B cell (primary cell): ENCODE results near the gene VGLL1. TPM values are rescaled to one million over a fixed set of nuclear protein-coding genes. Genes with fewer than 3 reads are reported as not detected.

Source experiments
- ATAC-seq: fragments of 200-7000 bp; cut with Tn5 transposase; one replicate; pipeline ENCODE4 v1.10.0; 2021; ENCODE audit warnings: low read depth, mild to moderate bottlenecking, moderate number of reproducible peaks, moderate library complexity
- CTCF ChIA-PET: fragments of 350-600 bp; sonication (Branson Sonifier 250); formaldehyde crosslinking; loops from one replicate; lab custom pipeline; 2021; ENCODE audit warnings: antibody characterized with exemption, inconsistent platforms; lab: Charles Lee
- POLR2A ChIA-PET: fragments of 350-600 bp; sonication (Branson Sonifier 250); formaldehyde crosslinking; loops from one replicate; lab custom pipeline; 2021; ENCODE audit warnings: antibody characterized with exemption; lab: Charles Lee
- DNase-seq: peaks from one replicate; pipeline ENCODE4 v3.0.0; 2013
- H2AFZ ChIP-seq: 2 replicates; pipeline ENCODE4 v1.6.1; 2012; ENCODE audit warnings: mild to moderate bottlenecking, low read depth, low read length; ENCODE audit not compliant: insufficient read depth, poor library complexity, severe bottlenecking
- H3K27ac ChIP-seq, 2 donors: 1 replicate in 1 of 2; 2 replicates in 1 of 2; pipeline ENCODE4 v1.5.1; 2012 to 2013; ENCODE audit warnings: low read length in 2 of 2, mild to moderate bottlenecking in 2 of 2, moderate library complexity in 1 of 2
- H3K27me3 ChIP-seq, 4 experiments: fragments of 200-600 bp in 1 of 4; sonication (generic) in 1 of 4; replicated peaks in 1 of 4; 1 replicate in 2 of 4; 2 replicates in 2 of 4; pipeline versions ENCODE4 v1.6.1 to v1.7.0; 2013 to 2016; ENCODE audit warnings: low read length in 3 of 4, mild to moderate bottlenecking in 2 of 4, mixed read lengths in 1 of 4, moderate library complexity in 1 of 4; ENCODE audit not compliant: insufficient read depth in 4 of 4, control insufficient read depth in 3 of 4; ENCODE audit errors: control extremely low read depth in 1 of 4
- H3K36me3 ChIP-seq, 2 experiments: replicated peaks in 1 of 2; 1 replicate in 1 of 2; 2 replicates in 1 of 2; pipeline versions ENCODE4 v1.6.1 to v1.7.1; 2013; ENCODE audit warnings: low read length in 1 of 2; ENCODE audit not compliant: insufficient read depth in 2 of 2, control insufficient read depth in 1 of 2; ENCODE audit errors: control extremely low read depth in 1 of 2, extremely low read depth in 1 of 2
- H3K4me1 ChIP-seq, 2 donors: fragments of 200-600 bp in 1 of 2; sonication (generic) in 1 of 2; 1 replicate in 1 of 2; 2 replicates in 1 of 2; pipeline versions ENCODE4 v1.5.1 to v1.6.1; 2013 to 2017; ENCODE audit warnings: low read length in 2 of 2; ENCODE audit not compliant: control insufficient read depth in 2 of 2, insufficient read depth in 2 of 2
- H3K4me2 ChIP-seq: replicated peaks from 2 replicates; pipeline ENCODE3; 2012; ENCODE audit warnings: mild to moderate bottlenecking, low read depth, low read length; ENCODE audit not compliant: poor library complexity, severe bottlenecking
- H3K4me3 ChIP-seq, 5 experiments: fragments of 200-600 bp in 1 of 5; sonication (generic) in 1 of 5; 1 replicate in 3 of 5; 2 replicates in 2 of 5; pipeline versions ENCODE4 v1.5.1 to v1.7.0; 2011 to 2016; ENCODE audit warnings: low read length in 4 of 5, mild to moderate bottlenecking in 4 of 5, low read depth in 2 of 5, control low read depth in 1 of 5, moderate library complexity in 1 of 5; ENCODE audit not compliant: insufficient read depth in 1 of 5; ENCODE audit errors: control extremely low read depth in 1 of 5, extremely low read depth in 1 of 5
- H3K79me2 ChIP-seq: fragments of 200-600 bp; sonication (generic); one replicate; pipeline ENCODE4 v1.6.0; 2016; ENCODE audit warnings: low read length; ENCODE audit not compliant: control insufficient read depth, insufficient read depth
- H3K9ac ChIP-seq: fragments of 200-600 bp; sonication (generic); 2 replicates; pipeline ENCODE4 v1.6.1; 2017; ENCODE audit warnings: mild to moderate bottlenecking, low read length, moderate library complexity
- H3K9me3 ChIP-seq, 3 donors: one replicate each; pipeline versions ENCODE4 v1.6.1 to v1.7.1; 2013; ENCODE audit warnings: low read length in 2 of 3; ENCODE audit not compliant: control insufficient read depth in 2 of 3, insufficient read depth in 1 of 3; ENCODE audit errors: control extremely low read depth in 1 of 3
- H4K20me1 ChIP-seq: 2 replicates; pipeline ENCODE4 v1.6.0; 2012; ENCODE audit warnings: mild to moderate bottlenecking, low read length; ENCODE audit not compliant: insufficient read depth, control insufficient read depth, poor library complexity, severe bottlenecking
- H3K27ac Mint-ChIP-seq: one replicate; pipeline ENCODE4 v1.8.0; 2021; ENCODE audit warnings: mixed read lengths
- H3K27me3 Mint-ChIP-seq: one replicate; pipeline ENCODE4 v1.8.0; 2021; ENCODE audit warnings: mixed read lengths
- H3K4me1 Mint-ChIP-seq: one replicate; pipeline ENCODE4 v1.8.0; 2021; ENCODE audit warnings: mixed read lengths
- H3K4me3 Mint-ChIP-seq: one replicate; pipeline ENCODE4 v1.8.0; 2021; ENCODE audit warnings: mixed read lengths
- H3K9me3 Mint-ChIP-seq: one replicate; pipeline ENCODE4 v1.8.0; 2022; ENCODE audit warnings: mixed read lengths; ENCODE audit not compliant: insufficient read depth
- CTCF ChIP-seq: fragments of 200-600 bp; IDR thresholded peaks from one replicate; pipeline ENCODE4 v1.8.0; 2022; ENCODE audit warnings: antibody characterized with exemption, mild to moderate bottlenecking
- EZH2 ChIP-seq: IDR thresholded peaks from 2 replicates; pipeline ENCODE4 v1.6.1; 2012; ENCODE audit warnings: borderline replicate concordance, low read depth, mild to moderate bottlenecking, moderate library complexity, low read length; ENCODE audit not compliant: insufficient read depth, poor library complexity, severe bottlenecking
- WGBS: methylation state at CpG from one replicate; pipeline ENCODE4 v1.1.5; 2013; ENCODE audit warnings: missing lambda C conversion rate; ENCODE audit not compliant: insufficient coverage; 5-methylcytosine and 5-hydroxymethylcytosine counted together
- intact Hi-C: fragments of 100-400 bp; cut with micrococcal nuclease; formaldehyde crosslinking; loops from one replicate; pipeline ENCODE4 v1.10.0; 2022
- polyA plus RNA-seq: library from polyadenylated mRNA; depleted of rRNA; stranded (reverse); fragments of >200 nt; gene quantifications from 2 replicates; pipeline ENCODE4 v1.2.3, GENCODE V29; 2012
- total RNA-seq, 2 donors: library from RNA; stranded (reverse); fragments of 120-200 nt in 1 of 2; gene quantifications; 1 replicate in 1 of 2; 2 replicates in 1 of 2; pipeline versions ENCODE4 v1.2.3 to v1.2.4, GENCODE V29; 2013 to 2022

VGLL1 gene
- total and polyA plus RNA-seq, 2 donors (not counting 1 experiment from before 2014, with no cell fraction given): not detected

GRCh38 chrX:136586386-136586785 is 54.4 kb downstream of the VGLL1 start:
- Histone ChIP-seq H3K4me3 (no peak overlapping the region), H3K9me3 (no peaks in the 10 kb centered on the region), H4K20me1 (no peaks in the 10 kb centered on the region), H3K36me3 (no peaks in the 10 kb centered on the region), H3K27ac (no peak overlapping the region), H3K27me3 (no peaks in the 10 kb centered on the region), H3K4me1 (no peaks in the 10 kb centered on the region), H3K9ac (no peak overlapping the region), H3K79me2 (no peaks in the 10 kb centered on the region), H2AFZ (no peak overlapping the region), H3K4me2 (no peak overlapping the region)
- ATAC-seq (no peak), DNase-seq (no peak)
- 14% methylated on average over 1 of the region's 3 CpGs for WGBS
- no peaks in the 10 kb centered on the region for H3K27me3 Mint-ChIP-seq
- no peak overlapping the region for H3K27ac Mint-ChIP-seq
- H3K4me3 Mint-ChIP-seq: no peak overlapping the region
- POLR2A ChIA-PET: no interaction called here
- intact Hi-C loops: no loop called here
- CTCF ChIA-PET: no interaction called here
- no peaks in the 10 kb centered on the region for H3K4me1 Mint-ChIP-seq
- H3K9me3 Mint-ChIP-seq: no peaks in the 10 kb centered on the region
- TF ChIP-seq CTCF (no peak), EZH2 (no peak)

GRCh38 chrX:136587532-136587931 is 55.5 kb downstream of the VGLL1 start:
- ChIA-PET POLR2A (no interaction called here), CTCF (no interaction called here)
- Histone ChIP-seq H4K20me1 (no peaks in the 10 kb centered on the region), H3K4me3 (no peak overlapping the region), H3K4me1 (no peaks in the 10 kb centered on the region), H3K36me3 (no peaks in the 10 kb centered on the region), H3K79me2 (no peaks in the 10 kb centered on the region), H3K27me3 (no peaks in the 10 kb centered on the region), H3K9ac (no peak overlapping the region), H3K27ac (no peak overlapping the region), H2AFZ (no peak overlapping the region), H3K4me2 (no peak overlapping the region), H3K9me3 (no peaks in the 10 kb centered on the region)
- TF ChIP-seq EZH2 (no peak), CTCF (no peak)
- no peaks in the 10 kb centered on the region for H3K4me1 Mint-ChIP-seq
- no peak overlapping the region for H3K4me3 Mint-ChIP-seq
- no peaks in the 10 kb centered on the region for H3K27me3 Mint-ChIP-seq
- DNase-seq (no peak), ATAC-seq (no peak)
- intact Hi-C loops: no loop called here
- H3K9me3 Mint-ChIP-seq: no peaks in the 10 kb centered on the region
- WGBS: no CpG with 5 or more reads among the region's 3 CpGs
- no peak overlapping the region for H3K27ac Mint-ChIP-seq
